ENCODE results near the gene CCDC68.

The CCDC68 gene

DNA sequence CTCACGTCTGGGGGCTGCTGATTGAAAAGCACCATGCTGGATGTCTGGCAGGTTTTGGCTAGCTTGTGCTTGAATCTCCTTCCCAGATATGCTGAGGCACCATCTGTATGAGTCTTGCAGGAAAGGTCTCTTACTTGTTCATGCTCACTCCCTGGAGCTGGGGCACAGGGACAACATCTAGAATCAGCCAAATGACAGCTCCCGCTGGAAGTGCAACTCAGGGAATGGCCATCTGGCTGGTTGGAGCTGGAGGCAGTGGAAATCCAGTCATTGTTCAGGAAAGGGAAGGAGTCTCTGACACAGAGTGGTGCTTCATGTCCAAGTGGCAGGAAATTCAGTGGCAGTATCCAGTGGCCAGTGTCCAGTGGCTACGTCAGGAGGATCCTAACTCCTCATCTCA, 9.7 kb downstream of the CCDC68 start:
- TF ChIP-seq, protein P1, sequence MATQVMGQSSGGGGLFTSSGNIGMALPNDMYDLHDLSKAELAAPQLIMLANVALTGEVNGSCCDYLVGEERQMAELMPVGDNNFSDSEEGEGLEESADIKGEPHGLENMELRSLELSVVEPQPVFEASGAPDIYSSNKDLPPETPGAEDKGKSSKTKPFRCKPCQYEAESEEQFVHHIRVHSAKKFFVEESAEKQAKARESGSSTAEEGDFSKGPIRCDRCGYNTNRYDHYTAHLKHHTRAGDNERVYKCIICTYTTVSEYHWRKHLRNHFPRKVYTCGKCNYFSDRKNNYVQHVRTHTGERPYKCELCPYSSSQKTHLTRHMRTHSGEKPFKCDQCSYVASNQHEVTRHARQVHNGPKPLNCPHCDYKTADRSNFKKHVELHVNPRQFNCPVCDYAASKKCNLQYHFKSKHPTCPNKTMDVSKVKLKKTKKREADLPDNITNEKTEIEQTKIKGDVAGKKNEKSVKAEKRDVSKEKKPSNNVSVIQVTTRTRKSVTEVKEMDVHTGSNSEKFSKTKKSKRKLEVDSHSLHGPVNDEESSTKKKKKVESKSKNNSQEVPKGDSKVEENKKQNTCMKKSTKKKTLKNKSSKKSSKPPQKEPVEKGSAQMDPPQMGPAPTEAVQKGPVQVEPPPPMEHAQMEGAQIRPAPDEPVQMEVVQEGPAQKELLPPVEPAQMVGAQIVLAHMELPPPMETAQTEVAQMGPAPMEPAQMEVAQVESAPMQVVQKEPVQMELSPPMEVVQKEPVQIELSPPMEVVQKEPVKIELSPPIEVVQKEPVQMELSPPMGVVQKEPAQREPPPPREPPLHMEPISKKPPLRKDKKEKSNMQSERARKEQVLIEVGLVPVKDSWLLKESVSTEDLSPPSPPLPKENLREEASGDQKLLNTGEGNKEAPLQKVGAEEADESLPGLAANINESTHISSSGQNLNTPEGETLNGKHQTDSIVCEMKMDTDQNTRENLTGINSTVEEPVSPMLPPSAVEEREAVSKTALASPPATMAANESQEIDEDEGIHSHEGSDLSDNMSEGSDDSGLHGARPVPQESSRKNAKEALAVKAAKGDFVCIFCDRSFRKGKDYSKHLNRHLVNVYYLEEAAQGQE (IDR thresholded peaks at IDR 0.05; ENCODE audit: insufficient read depth in 1 of 2, low read depth in 2 of 2, low read length in 2 of 2): no peak
- TF ChIP-seq TAF1 (IDR thresholded peaks at IDR 0.05; ENCODE audit: borderline replicate concordance, insufficient read depth, low read length) (no peak), POLR2AphosphoS5 (IDR thresholded peaks at IDR 0.05; ENCODE audit: low read depth, low read length) (no peak), SIN3A (IDR thresholded peaks at IDR 0.05; ENCODE audit: borderline replicate concordance, insufficient read depth, low read length) (no peak), FOXP2 (optimal IDR thresholded peaks at IDR 0.05; ENCODE audit: borderline replicate concordance, extremely low read depth, extremely low read length, insufficient read depth) (no peak)

DNA sequence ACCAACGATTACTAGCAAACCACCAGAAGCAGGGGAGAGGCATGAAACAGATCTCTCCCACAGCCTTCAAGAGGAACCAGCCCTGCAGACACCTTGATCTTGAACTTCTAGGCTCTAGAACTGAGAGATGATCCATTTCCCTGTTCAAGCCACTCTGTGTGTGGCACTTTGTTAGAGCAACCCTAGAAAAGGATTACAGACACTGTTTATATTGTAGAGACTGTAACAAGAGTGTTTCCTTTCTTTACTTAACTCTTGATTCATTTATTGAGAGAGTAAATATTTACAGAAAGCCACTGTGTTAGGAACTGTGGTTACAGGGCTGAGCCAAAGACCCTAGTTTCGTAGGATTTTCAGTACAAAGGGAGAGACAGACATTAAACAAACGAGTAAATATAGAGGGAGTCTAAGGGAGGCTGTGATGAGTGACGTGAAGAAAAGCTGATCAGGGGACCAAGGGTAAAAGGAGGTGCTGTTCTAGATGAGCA, 10.9 kb downstream of the CCDC68 start:
- TF ChIP-seq FOXP2 (optimal IDR thresholded peaks at IDR 0.05; ENCODE audit: borderline replicate concordance, extremely low read depth, extremely low read length, insufficient read depth) (no peak), TAF1 (IDR thresholded peaks at IDR 0.05; ENCODE audit: borderline replicate concordance, insufficient read depth, low read length) (no peak), POLR2AphosphoS5 (IDR thresholded peaks at IDR 0.05; ENCODE audit: low read depth, low read length) (no peak), SIN3A (IDR thresholded peaks at IDR 0.05; ENCODE audit: borderline replicate concordance, insufficient read depth, low read length) (no peak)
- TF ChIP-seq, protein P1 (IDR thresholded peaks at IDR 0.05; ENCODE audit: insufficient read depth in 1 of 2, low read depth in 2 of 2, low read length in 2 of 2): no peak

DNA sequence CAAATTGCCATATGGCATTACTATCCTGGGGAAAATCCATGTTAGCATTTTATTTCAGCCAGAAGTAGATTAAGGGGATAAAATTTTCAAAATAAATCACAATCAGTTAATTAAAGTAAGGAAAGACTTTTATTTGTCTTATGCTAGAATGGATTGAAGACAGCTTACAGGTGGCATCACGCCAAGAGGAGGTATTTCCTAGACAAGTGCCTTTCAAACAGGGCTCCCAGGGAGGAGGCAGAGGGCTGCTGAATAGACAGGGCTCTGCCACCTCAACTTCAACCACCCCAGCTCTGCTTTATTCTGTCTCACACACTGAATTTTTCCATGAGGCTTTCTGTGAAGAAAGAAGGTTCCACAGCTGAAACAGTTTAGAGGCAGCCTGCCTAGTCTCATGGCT, 12.2 kb downstream of the CCDC68 start:
- TF ChIP-seq TAF1 (IDR thresholded peaks at IDR 0.05; ENCODE audit: borderline replicate concordance, insufficient read depth, low read length) (no peak), SIN3A (IDR thresholded peaks at IDR 0.05; ENCODE audit: borderline replicate concordance, insufficient read depth, low read length) (no peak), FOXP2 (optimal IDR thresholded peaks at IDR 0.05; ENCODE audit: borderline replicate concordance, extremely low read depth, extremely low read length, insufficient read depth) (no peak), POLR2AphosphoS5 (IDR thresholded peaks at IDR 0.05; ENCODE audit: low read depth, low read length) (no peak)
- TF ChIP-seq, protein P1 (IDR thresholded peaks at IDR 0.05; ENCODE audit: insufficient read depth in 1 of 2, low read depth in 2 of 2, low read length in 2 of 2): no peak

DNA sequence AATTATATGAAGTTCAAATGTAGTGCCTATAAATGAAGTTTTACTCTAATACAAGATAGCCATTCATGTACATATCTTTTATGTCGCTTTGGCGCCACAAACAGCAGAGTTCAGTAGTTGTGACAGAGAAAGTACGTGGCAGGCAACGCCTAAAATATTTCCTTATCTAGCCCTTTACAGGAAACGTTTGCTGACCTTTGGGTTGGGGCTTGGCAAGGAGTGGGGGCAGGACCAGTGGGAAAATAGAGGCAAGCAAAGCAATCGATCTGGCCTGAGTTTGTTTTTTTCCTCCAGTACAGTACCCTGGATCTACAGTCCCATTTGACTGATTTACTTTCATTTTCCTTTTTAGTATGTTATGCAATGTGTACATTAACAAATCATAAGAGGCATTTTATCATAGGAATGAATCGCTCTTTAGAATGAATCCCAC, 13.1 kb downstream of the CCDC68 start:
- TF ChIP-seq TAF1 (IDR thresholded peaks at IDR 0.05; ENCODE audit: borderline replicate concordance, insufficient read depth, low read length) (no peak), SIN3A (IDR thresholded peaks at IDR 0.05; ENCODE audit: borderline replicate concordance, insufficient read depth, low read length) (no peak), FOXP2 (optimal IDR thresholded peaks at IDR 0.05; ENCODE audit: borderline replicate concordance, extremely low read depth, extremely low read length, insufficient read depth) (no peak), POLR2AphosphoS5 (IDR thresholded peaks at IDR 0.05; ENCODE audit: low read depth, low read length) (no peak)
- TF ChIP-seq, protein P1 (IDR thresholded peaks at IDR 0.05; ENCODE audit: insufficient read depth in 1 of 2, low read depth in 2 of 2, low read length in 2 of 2): no peak

All from PFSK-1 (cell line).